Posterior vena cava (tissue), 2 donors: ENCODE measurements around the gene IL17RC. TPM values are rescaled to one million over a fixed set of nuclear protein-coding genes. Genes with fewer than 3 reads are reported as not detected.
A peak's percentile ranks its signal among the peaks of the same experiment; 100 is the strongest.
"Not testable (repeated sequence)": the region's sequence is repeated elsewhere in the genome, so short reads cannot be mapped to it uniquely, and the experiment has no call there.

Experiments used
- DNase-seq: peaks from one replicate; pipeline ENCODE4 v3.0.0-alpha.2; 2020; ENCODE audit warnings: low spot score
- intact Hi-C, 2 donors: fragments of 100-400 bp; cut with DNase I; formaldehyde crosslinking; loops; one replicate each; pipeline versions ENCODE4 v1.14.1 to v1.14.2; 2022 to 2023
- total RNA-seq, 2 donors: library from RNA; stranded (reverse); fragmentation: NEBNext Ultra II Directional; extraction: Animal tissue kit (Norgen Biotek cat#: 25700); gene quantifications; one replicate each; pipeline ENCODE4 v1.2.1, GENCODE V29; 2021
- donor health status: DM: yes; HTN: yes; CAD: no.
- donor health status: DM: yes; HTN: yes; CAD: no.

The IL17RC gene
- total RNA-seq, 2 donors from 2014 or later = 31.9 to 41.1 TPM

GRCh38 chr3:9890249-9891071, 26.4 kb upstream of the IL17RC start, which contains the start of gene JAGN1:
Gene JAGN1, plus strand, starts transcription at chr3:9890610. Its CDS starts 113 bp downstream, at chr3:9890723.
- intact Hi-C loops = no loop called here
- DNase-seq = peak; percentile 97

- intact Hi-C loops = no loop called here
Observed at GRCh38 chr3:9891072-9891622, 25.8 kb upstream of the IL17RC start.

GRCh38 chr3:9893739-9894138, 23.2 kb upstream of the IL17RC start:
- DNase-seq = peak; percentile 2
- intact Hi-C loops = no loop called here

More at GRCh38 chr3:9891072-9891622, 25.8 kb upstream of the IL17RC start:
- DNase-seq = no peak

- intact Hi-C loops, DNase-seq: not testable (repeated sequence)
Observed at GRCh38 chr3:9895715-9896114, 21.2 kb upstream of the IL17RC start.

- intact Hi-C loops, DNase-seq: not testable (repeated sequence)
Observed at GRCh38 chr3:9896755-9897407, 20.0 kb upstream of the IL17RC start.

GRCh38 chr3:9897408-9898372, 19.2 kb upstream of the IL17RC start:
- no peak for DNase-seq
- intact Hi-C loops = no loop called here

GRCh38 chr3:9898467-9899241, 18.2 kb upstream of the IL17RC start:
- DNase-seq = no peak
- intact Hi-C loops = no loop called here

GRCh38 chr3:9899289-9899791, 17.6 kb upstream of the IL17RC start:
- intact Hi-C loops = no loop called here
- no peak for DNase-seq

GRCh38 chr3:9900965-9901415, 15.9 kb upstream of the IL17RC start:
- DNase-seq, intact Hi-C loops: not testable (repeated sequence)

- peak; percentile 62 for DNase-seq
- intact Hi-C loops = no loop called here
Observed at GRCh38 chr3:9901967-9902366, 14.9 kb upstream of the IL17RC start.

GRCh38 chr3:9902372-9903237, 14.3 kb upstream of the IL17RC start, which contains the start of gene IL17RE:
Gene IL17RE, plus strand, starts transcription at chr3:9902848. Its CDS starts 85 bp downstream, at chr3:9902933.
- DNase-seq = peak; percentile 54
- intact Hi-C loops = no loop called here

- intact Hi-C loops = no loop called here
- DNase-seq = peak; percentile 53
Observed at GRCh38 chr3:9903238-9903624, 13.7 kb upstream of the IL17RC start.

GRCh38 chr3:9903904-9904303, 13.0 kb upstream of the IL17RC start:
- intact Hi-C loops = no loop called here
- peak; percentile 48 for DNase-seq

- intact Hi-C loops = no loop called here
- no peak for DNase-seq
Observed at GRCh38 chr3:9906480-9906879, 10.4 kb upstream of the IL17RC start.

- no peak for DNase-seq
- intact Hi-C loops = no loop called here
Observed at GRCh38 chr3:9908286-9908685, 8.6 kb upstream of the IL17RC start.

GRCh38 chr3:9909221-9910013, 7.5 kb upstream of the IL17RC start:
- DNase-seq = no peak
- intact Hi-C loops = loop anchor here in 1 of 2 donors (5.0 kb wide), 1 partner anchor 62 kb away; no protein-coding TSS in a partner anchor
